Testis (tissue), 2 donors: ENCODE data around the gene VWF.

Experiments
- CTCF ChIP-seq, 3 experiments: fragments of 450-650 bp in 2 of 3; fragments of 200-600 bp in 1 of 3; sonication (generic) in 1 of 3; IDR thresholded peaks; one replicate each; pipeline ENCODE4 v1.5.1; 2016 to 2019; ENCODE audit warnings: antibody characterized with exemption in 3 of 3, mild to moderate bottlenecking in 2 of 3, moderate library complexity in 1 of 3
- POLR2A ChIP-seq: fragments of 450-650 bp; IDR thresholded peaks from one replicate; pipeline ENCODE4 v1.6.1; 2017; ENCODE audit warnings: antibody characterized with exemption, mild to moderate bottlenecking, moderate library complexity

GRCh38 chr12:6125310-6125608, 789 bp upstream of the VWF start:
- TF ChIP-seq CTCF (IDR thresholded peaks at IDR 0.05) (no peak), POLR2A (no peak)
